Pancreas (tissue), 10 donors: ENCODE results near the gene FBRS. TPM values are rescaled to one million over a fixed set of nuclear protein-coding genes. Genes with fewer than 3 reads are reported as not detected.
A peak's percentile ranks its signal among the peaks of the same experiment; 100 is the strongest.

Experiments used
- ATAC-seq, 4 donors: fragments of 200-7000 bp; cut with Tn5 transposase; one replicate each; pipeline versions ENCODE4 v1.8.0 to v1.9.1; 2020; ENCODE audit warnings: mild to moderate bottlenecking in 4 of 4, moderate library complexity in 4 of 4
- DNase-seq, 6 donors: peaks; one replicate each; pipeline ENCODE4 v3.0.0-alpha.2; 2020
- FAIRE-seq: peaks from 2 replicates; lab custom pipeline; 2012; peaks lifted over from hg19 to GRCh38; lab: Jason Lieb, UNC
- H3K27ac ChIP-seq, 4 donors: fragments of 200-600 bp; sonication (generic); 1 replicate in 3 of 4; 2 replicates in 1 of 4; pipeline versions ENCODE4 v1.5.0 to v1.8.0; 2020
- H3K27me3 ChIP-seq, 4 donors: fragments of 200-600 bp; one replicate each; pipeline ENCODE4 v1.8.0; 2021
- H3K36me3 ChIP-seq, 3 donors: fragments of 200-600 bp; sonication (generic) in 1 of 3; one replicate each; pipeline versions ENCODE4 v1.5.0 to v1.8.0; 2020 to 2021
- H3K4me1 ChIP-seq, 3 donors: fragments of 200-600 bp; one replicate each; pipeline ENCODE4 v1.8.0; 2021
- H3K4me3 ChIP-seq, 4 donors: fragments of 200-600 bp; sonication (generic) in 2 of 4; one replicate each; pipeline versions ENCODE4 v1.5.0 to v1.8.0; 2020 to 2021
- H3K9me3 ChIP-seq, 4 donors: fragments of 200-600 bp; one replicate each; pipeline ENCODE4 v1.8.0; 2021
- CTCF ChIP-seq, 4 donors: fragments of 200-600 bp; sonication (generic) in 3 of 4; IDR thresholded peaks; one replicate each; pipeline versions ENCODE4 v1.5.0 to v1.8.0; 2021; ENCODE audit warnings: antibody characterized with exemption in 4 of 4
- WGBS, 2 donors: extraction: QIAGEN DNeasy Blood & Tissue Kit; methylation state at CpG; one replicate each; pipeline ENCODE4 v1.1.7; 2013; 5-methylcytosine and 5-hydroxymethylcytosine counted together
- intact Hi-C, 3 donors: fragments of 100-400 bp; cut with DNase I; formaldehyde crosslinking; loops; one replicate each; pipeline versions ENCODE4 v1.11.1 to v1.14.2; 2022
- polyA plus RNA-seq, 2 donors: library from polyadenylated mRNA; stranded (reverse); fragments of 200-250 nt; gene quantifications; one replicate each; pipeline ENCODE4 v1.2.3, GENCODE V29; 2013
- total RNA-seq, 6 donors: library from RNA; stranded (reverse); fragmentation: NEBNext Ultra II Directional in 4 of 6; extraction: Animal tissue kit (Norgen Biotek cat#: 25700) in 4 of 6; gene quantifications; one replicate each; pipeline versions ENCODE4 v1.2.1 to v1.2.4, GENCODE V29; 2021 to 2023
- donor health status: healthy with polysubstance abuse.
- donor health status: DM: no; HTN: no; CAD: no; lungs with moderate emphysema.
- donor health status: DM: no; HTN: no; CAD: no.
- donor health status: control.
- donor health status: control.
- donor health status: Bipolar disorder and iron deficiency.
- donor health status: DM: yes; HTN: yes; CAD: no.
- donor health status: DM: no; HTN: no; CAD: no.
- donor health status: DM: no; HTN: no; CAD: no.
- donor health status: DM: yes; HTN: yes; CAD: no.

FBRS gene
- total and polyA plus RNA-seq, 8 donors: 16.1 to 60.0 (median 24.8) TPM

- FAIRE-seq (peak; percentile 98), DNase-seq (peak; percentile 96 to 100 (median 99)), ATAC-seq (peak; percentile 86 to 93 (median 89))
- TF ChIP-seq CTCF (IDR thresholded peaks at IDR 0.05): peak in 3 of 4 donors; percentile 8 to 43 (median 26)
- H3K9me3 ChIP-seq: no peaks in the 10 kb centered on the region
- H3K36me3 ChIP-seq: peaks cover 0 to 18% (median 9%) of the 10 kb centered on the region in 3 donors
- WGBS, 2 donors: 1% methylated on average over 53 of the region's 53 CpGs
- peak within 1 kb of the TSS; percentile 64 to 96 (median 84) for H3K4me3 ChIP-seq
- H3K27ac ChIP-seq: peak within 1 kb of the TSS; percentile 88 to 94 (median 91)
- H3K4me1 ChIP-seq: peaks cover 6 to 10% (median 9%) of the 10 kb centered on the region in 3 donors
- no peaks in the 10 kb centered on the region for H3K27me3 ChIP-seq
- intact Hi-C loops: no loop called here
These were observed 7.7 kb upstream of the FBRS start, which contains the start of gene PRR14 for GRCh38 chr16:30650369-30651123. PRR14 (plus strand) TSS chr16:30650960; CDS start chr16:30651646, 686 bp downstream.

GRCh38 chr16:30651124-30652004 is 6.9 kb upstream of the FBRS start:
- no peak for FAIRE-seq
- intact Hi-C loops: no loop called here
- TF ChIP-seq CTCF (IDR thresholded peaks at IDR 0.05): peak; percentile 29 to 60 (median 42)
- WGBS, 2 donors: 0 to 1% methylated on average over 49 to 71 of the region's 71 CpGs
- Histone ChIP-seq H3K27ac (peak overlapping the region; percentile 88 to 94 (median 91)), H3K9me3 (no peaks in the 10 kb centered on the region), H3K27me3 (no peaks in the 10 kb centered on the region), H3K4me1 (peaks cover 6 to 10% (median 9%) of the 10 kb centered on the region in 3 donors), H3K4me3 (peak overlapping the region; percentile 64 to 96 (median 84)), H3K36me3 (peaks cover 0 to 26% (median 9%) of the 10 kb centered on the region in 3 donors)
- ATAC-seq: peak; percentile 73 to 83 (median 78)
- peak; percentile 65 to 90 (median 78) for DNase-seq

- FAIRE-seq (no peak), DNase-seq (no peak), ATAC-seq (no peak)
- Histone ChIP-seq H3K4me3 (peak overlapping the region; percentile 64 to 96 (median 84)), H3K27me3 (no peaks in the 10 kb centered on the region), H3K27ac (peak overlapping the region; percentile 88 to 94 (median 91)), H3K9me3 (no peaks in the 10 kb centered on the region), H3K36me3 (peaks cover 0 to 26% (median 9%) of the 10 kb centered on the region in 3 donors), H3K4me1 (peaks cover 9 to 13% (median 13%) of the 10 kb centered on the region in 3 donors)
- intact Hi-C loops: no loop called here
- WGBS, 2 donors: 8 to 11% methylated on average over 2 of the region's 2 CpGs
- TF ChIP-seq CTCF (IDR thresholded peaks at IDR 0.05): no peak
These were observed 6.3 kb upstream of the FBRS start for GRCh38 chr16:30652005-30652296.

GRCh38 chr16:30652718-30653117 is 5.5 kb upstream of the FBRS start:
- Histone ChIP-seq H3K27ac (no peak overlapping the region), H3K4me3 (peak overlapping the region in 1 of 4 donors; percentile 64), H3K9me3 (no peaks in the 10 kb centered on the region), H3K4me1 (peaks cover 14 to 19% (median 18%) of the 10 kb centered on the region in 3 donors), H3K27me3 (no peaks in the 10 kb centered on the region), H3K36me3 (peaks cover 0 to 26% (median 9%) of the 10 kb centered on the region in 3 donors)
- no peak for ATAC-seq
- FAIRE-seq: no peak
- no peak for TF ChIP-seq CTCF (IDR thresholded peaks at IDR 0.05)
- intact Hi-C loops: no loop called here
- DNase-seq: peak in 3 of 6 donors; percentile 30 to 68 (median 34)
- WGBS, 2 donors: 91 to 93% methylated on average over 18 of the region's 18 CpGs
